K562 (cell line): ENCODE measurements around the gene CACNA1C. TPM values are rescaled to one million over a fixed set of nuclear protein-coding genes. Genes with fewer than 3 reads are reported as not detected.

Source experiments
- ATAC-seq: fragments of 200-7000 bp; cut with Tn5 transposase; 3 replicates; pipeline ENCODE4 v1.9.1; 2020; ENCODE audit warnings: moderate library complexity
- BruUV-seq: library from RNA; stranded (reverse); fragments of 400-500 nt; replicated peaks from 2 replicates; lab custom pipeline; 2021; lab: Mats Ljungman, UMichigan
- CTCF ChIA-PET: fragments of 300-600 bp; formaldehyde crosslinking; extraction: SDS; loops from one replicate; lab custom pipeline; 2021; ENCODE audit warnings: low intra/inter-chr PET ratio; lab: Yijun Ruan, JAX
- POLR2A ChIA-PET: fragments of 300-600, 350-650 bp; sonication (Branson Sonifier 250); formaldehyde crosslinking; extraction: SDS; loops from one replicate; lab custom pipeline; 2021; ENCODE audit warnings: antibody characterized with exemption, inconsistent platforms; lab: Yijun Ruan, JAX
- DNase-seq, 4 experiments: peaks; one replicate each; pipeline versions ENCODE4 v3.0.0 to v3.0.0-alpha.2; 2011 to 2018; ENCODE audit warnings: low spot score in 3 of 4, mixed read lengths in 3 of 4; ENCODE audit errors: extremely low read depth in 1 of 4
- FAIRE-seq: peaks from 2 replicates; lab custom pipeline; 2011; peaks lifted over from hg19 to GRCh38; lab: Jason Lieb, UNC
- H2AFZ ChIP-seq: 2 replicates; pipeline ENCODE4 v1.6.0; 2011; ENCODE audit warnings: low read depth, low read length, control low read depth, inconsistent platforms
- H3K27ac ChIP-seq: fragments of 200-600 bp; 3 replicates; pipeline ENCODE4 v1.8.0; 2011; ENCODE audit warnings: low read depth, mild to moderate bottlenecking, control low read depth, inconsistent platforms, low read length, moderate library complexity, mixed read lengths; ENCODE audit errors: extremely low read depth
- H3K27me3 ChIP-seq, 2 experiments: fragments of 300-600 bp in 1 of 2; 2 replicates in 1 of 2; 3 replicates in 1 of 2; pipeline versions ENCODE4 v1.6.0 to v1.8.0; 2011; ENCODE audit warnings: inconsistent platforms in 2 of 2, low read length in 2 of 2, mild to moderate bottlenecking in 1 of 2, mixed read lengths in 1 of 2, moderate library complexity in 1 of 2; ENCODE audit not compliant: control insufficient read depth in 2 of 2, insufficient read depth in 2 of 2
- H3K36me3 ChIP-seq: fragments of 300-600 bp; 3 replicates; pipeline ENCODE4 v1.8.0; 2011; ENCODE audit warnings: mild to moderate bottlenecking, low read length, inconsistent platforms; ENCODE audit not compliant: control insufficient read depth, insufficient read depth
- H3K4me1 ChIP-seq, 2 experiments: fragments of 200-600 bp in 1 of 2; replicated peaks in 1 of 2; 2 replicates in 1 of 2; 3 replicates in 1 of 2; pipeline versions ENCODE4 v1.5.1 to v1.8.0; 2011; ENCODE audit warnings: inconsistent platforms in 2 of 2, low read length in 2 of 2, mild to moderate bottlenecking in 1 of 2, mixed read lengths in 1 of 2, moderate library complexity in 1 of 2; ENCODE audit not compliant: control insufficient read depth in 2 of 2, insufficient read depth in 2 of 2
- H3K4me2 ChIP-seq: 2 replicates; pipeline ENCODE4 v1.6.1; 2011; ENCODE audit warnings: low read length, control low read depth, inconsistent platforms, mixed read lengths; ENCODE audit not compliant: insufficient read depth
- H3K4me3 ChIP-seq: fragments of 200-600 bp; sonication (generic), shearing (Covaris generic); 2 replicates; pipeline ENCODE4 v1.5.1; 2016; ENCODE audit warnings: control low read depth, inconsistent platforms
- H3K79me2 ChIP-seq: fragments of 200-600 bp; 3 replicates; pipeline ENCODE4 v1.8.0; 2011; ENCODE audit warnings: low read length, inconsistent platforms; ENCODE audit not compliant: control insufficient read depth, insufficient read depth
- H3K9ac ChIP-seq, 2 experiments: 2 replicates each; pipeline versions ENCODE4 v1.6.0 to v1.6.1; 2011; ENCODE audit warnings: low read depth in 2 of 2, low read length in 2 of 2, control low read depth in 1 of 2, inconsistent platforms in 1 of 2, mild to moderate bottlenecking in 1 of 2, mixed read lengths in 1 of 2; ENCODE audit not compliant: insufficient read depth in 1 of 2
- H3K9me1 ChIP-seq: one replicate; pipeline ENCODE4 v1.6.0; 2011; ENCODE audit warnings: inconsistent platforms, mild to moderate bottlenecking, low read length, moderate library complexity; ENCODE audit not compliant: control insufficient read depth, insufficient read depth
- H3K9me3 ChIP-seq: replicated peaks from 2 replicates; pipeline ENCODE4 v1.5.1; 2011; ENCODE audit warnings: low read depth, low read length, inconsistent platforms; ENCODE audit not compliant: control insufficient read depth, insufficient read depth
- H4K20me1 ChIP-seq: replicated peaks from 2 replicates; pipeline ENCODE4 v1.6.1; 2011; ENCODE audit warnings: low read length, inconsistent platforms, mixed read lengths; ENCODE audit not compliant: control insufficient read depth, insufficient read depth
- AFF4 ChIP-seq: sonication (generic); formaldehyde crosslinking; IDR thresholded peaks from 2 replicates; pipeline ENCODE4 v1.8.0; 2023; ENCODE audit warnings: mild to moderate bottlenecking, missing genetic modification reagents
- ATF2 ChIP-seq: sonication (generic); formaldehyde crosslinking; IDR thresholded peaks from 2 replicates; pipeline ENCODE4 v1.8.1; 2022; ENCODE audit warnings: missing genetic modification reagents
- CGGBP1 ChIP-seq: fragments of 250-450 bp; sonication (Bioruptor Pico); IDR thresholded peaks from 2 replicates; pipeline ENCODE4 v1.9.0; 2021; ENCODE audit warnings: mild to moderate bottlenecking
- DDX20 ChIP-seq: fragments of 450-650 bp; IDR thresholded peaks from 2 replicates; pipeline ENCODE4 v1.6.1; 2016; ENCODE audit warnings: missing genetic modification characterization, low read depth, mild to moderate bottlenecking, missing compliant biosample characterization, moderate library complexity
- GABPA ChIP-seq: fragments of 200-800 bp; sonication (Bioruptor generic); conservative IDR thresholded peaks from 2 replicates; pipeline ENCODE4 v1.6.1; 2016; ENCODE audit warnings: low read depth, missing genetic modification characterization, missing compliant biosample characterization
- HBP1 ChIP-seq: fragments of 450-650 bp; formaldehyde crosslinking; IDR thresholded peaks from 2 replicates; pipeline ENCODE4 v1.4.0; 2022; ENCODE audit warnings: missing genetic modification characterization
- HDAC6 ChIP-seq: IDR thresholded peaks from 2 replicates; pipeline ENCODE4 v1.6.1; 2012; ENCODE audit warnings: low read depth, mild to moderate bottlenecking, control low read depth, inconsistent platforms, low read length, moderate library complexity
- HNRNPUL1 ChIP-seq: fragments of 200-400 bp; formaldehyde crosslinking; IDR thresholded peaks from 2 replicates; pipeline ENCODE4 v1.6.1; 2017; ENCODE audit warnings: low read length
- MCM2 ChIP-seq: fragments of 450-650 bp; IDR thresholded peaks from 2 replicates; pipeline ENCODE4 v1.6.1; 2017; ENCODE audit warnings: low read depth, mild to moderate bottlenecking
- PATZ1 ChIP-seq: fragments of 250-450 bp; sonication (Bioruptor Pico); IDR thresholded peaks from 2 replicates; pipeline ENCODE4 v1.5.0; 2020; ENCODE audit warnings: mild to moderate bottlenecking, borderline replicate concordance
- PRMT5 ChIP-seq: sonication (generic); formaldehyde crosslinking; IDR thresholded peaks from 2 replicates; pipeline ENCODE4 v1.5.0; 2020; ENCODE audit warnings: missing genetic modification reagents
- RCOR1 ChIP-seq, 2 experiments: IDR thresholded peaks; 2 replicates each; pipeline ENCODE4 v1.6.1; 2012; ENCODE audit warnings: low read depth in 2 of 2, low read length in 2 of 2, borderline replicate concordance in 1 of 2, improper control_type of control experiment in 1 of 2
- ZNF224 ChIP-seq: sonication (generic); formaldehyde crosslinking; IDR thresholded peaks from 2 replicates; pipeline ENCODE4 v1.8.0; 2022; ENCODE audit warnings: mild to moderate bottlenecking, missing genetic modification reagents
- ZNF23 ChIP-seq: fragments of 250-450 bp; sonication (Bioruptor Pico); IDR thresholded peaks from 2 replicates; pipeline ENCODE4 v1.4.0; 2020; ENCODE audit warnings: mild to moderate bottlenecking
- whole genome bisulfite sequencing: fragments of 100-300 bp; shearing (Covaris generic); methylation state at CpG from one replicate; pipeline ENCODE4 v1.1.6; 2016; ENCODE audit warnings: low coverage, mixed read lengths; ENCODE audit not compliant: insufficient coverage; ENCODE audit errors: missing lambda C conversion rate; 5-methylcytosine and 5-hydroxymethylcytosine counted together
- in situ Hi-C: fragments of 300-500 bp; cut with MboI; formaldehyde crosslinking; loops from 4 replicates; pipeline ENCODE4 v1.15.0; 2018; ENCODE audit warnings: inconsistent platforms, mixed read lengths
- intact Hi-C: fragments of 100-400 bp; cut with micrococcal nuclease; formaldehyde crosslinking; loops from 2 replicates; pipeline ENCODE4 v1.14.2; 2022
- polyA plus RNA-seq, 8 experiments: library from polyadenylated mRNA; depleted of rRNA in 4 of 8; stranded (reverse) in 5 of 8; unstranded in 3 of 8; fragments of >200 nt; fragmentation: Nextera tagmentation in 2 of 8; fragmentation: Illumina TruSeq in 1 of 8; extraction: Ambion mirVana in 2 of 8; extraction: Trizol in 1 of 8; gene quantifications; 2 replicates each; pipeline versions ENCODE4 v1.2.1 to v1.2.3, GENCODE V29; 2011 to 2014; ENCODE audit warnings: inconsistent platforms in 1 of 8, missing spikeins in 1 of 8
- total RNA-seq, 7 experiments: library from RNA; depleted of rRNA in 6 of 7; stranded (reverse); fragments of >200 nt in 6 of 7; fragmentation: Illumina TruSeq in 2 of 7; extraction: Trizol in 2 of 7; gene quantifications; 2 replicates each; pipeline versions ENCODE4 v1.2.1 to v1.2.3, GENCODE V29; 2011 to 2021; ENCODE audit warnings: low replicate concordance in 1 of 7

The CACNA1C gene
- total and polyA plus RNA-seq, 9 of the 15 experiments (the other 6 are each of a cell fraction or from before 2014, with no cell fraction given) = not detected

- POLR2A ChIA-PET = no interaction called here
- FAIRE-seq = no peak
- no peak for ATAC-seq
- no peak for TF ChIP-seq ZNF224 (CRISPR knock-in tag)
- TF ChIP-seq CGGBP1 (CRISPR knock-in tag) = no peak
- TF ChIP-seq ATF2 = no peak
- no peak for TF ChIP-seq MCM2
- no peak for TF ChIP-seq DDX20
- no peak for TF ChIP-seq HBP1
- no peak for TF ChIP-seq PRMT5 (CRISPR knock-in tag)
- no peak for TF ChIP-seq HNRNPUL1
- no peak for TF ChIP-seq ZNF23 (CRISPR knock-in tag)
- TF ChIP-seq AFF4 (CRISPR knock-in tag) = no peak
- no peak for TF ChIP-seq HDAC6
- TF ChIP-seq RCOR1 (IDR thresholded peaks at IDR 0.05; ENCODE audit: borderline replicate concordance in 1 of 2, low read depth in 2 of 2, low read length in 2 of 2) = no peak
- TF ChIP-seq GABPA (tag) = no peak
- TF ChIP-seq PATZ1 (CRISPR knock-in tag) = no peak
These were observed 64.8 kb downstream of the CACNA1C start for GRCh38 chr12:2117541-2117940.

More at GRCh38 chr12:2117541-2117940, 64.8 kb downstream of the CACNA1C start:
- no peaks in the 10 kb centered on the region for H3K4me1 ChIP-seq
- intact Hi-C loops = no loop called here
- no peak for DNase-seq
- WGBS = 3% methylated on average over 6 of the region's 7 CpGs
- no peaks in the 10 kb centered on the region for H3K9me1 ChIP-seq
- in situ Hi-C loops = no loop called here
- H4K20me1 ChIP-seq = 0 out of 2 replicates have a peak, but pooled peaks cover under 1% of the 10 kb centered on the region
- peaks cover 7 to 56% of the 10 kb centered on the region in 2 experiments; a peak in 4 of 5 replicates for H3K27me3 ChIP-seq
- H3K9me3 ChIP-seq = no peaks in the 10 kb centered on the region
- CTCF ChIA-PET = no interaction called here
- no peak overlapping the region for H3K4me3 ChIP-seq
- no peaks in the 10 kb centered on the region for H3K36me3 ChIP-seq
- no peak overlapping the region for H3K27ac ChIP-seq
- H2AFZ ChIP-seq = no peak overlapping the region
- no TSS peak for BruUV-seq
- H3K79me2 ChIP-seq = no peaks in the 10 kb centered on the region
- H3K4me2 ChIP-seq = no peak overlapping the region
- H3K9ac ChIP-seq = no peak overlapping the region
